CD4-positive, alpha-beta T cell (primary cell): ENCODE data around the gene CWC27. TPM values are rescaled to one million over a fixed set of nuclear protein-coding genes. Genes with fewer than 3 reads are reported as not detected.

ENCODE experiments used
- ATAC-seq: fragments of 200-7000 bp; cut with Tn5 transposase; one replicate; pipeline ENCODE4 v1.10.0; 2022; ENCODE audit warnings: mild to moderate bottlenecking; ENCODE audit not compliant: poor library complexity
- CTCF ChIA-PET: fragments of 350-600 bp; sonication (Branson Sonifier 250); formaldehyde crosslinking; loops from one replicate; lab custom pipeline; 2021; ENCODE audit warnings: antibody characterized with exemption, inconsistent platforms; lab: Charles Lee
- POLR2A ChIA-PET: fragments of 350-600 bp; sonication (Branson Sonifier 250); formaldehyde crosslinking; loops from one replicate; lab custom pipeline; 2021; ENCODE audit warnings: antibody characterized with exemption, inconsistent platforms; lab: Charles Lee
- DNase-seq, 14 experiments: peaks; one replicate each; pipeline ENCODE4 v3.0.0-alpha.2; 2013 to 2020; ENCODE audit warnings: mixed read lengths in 2 of 14
- H3K27ac ChIP-seq, 2 donors: one replicate each; pipeline versions ENCODE4 v1.5.1 to v1.7.0; 2013; ENCODE audit warnings: low read length in 2 of 2, low read depth in 1 of 2, mild to moderate bottlenecking in 1 of 2
- H3K27me3 ChIP-seq, 2 experiments: 1 replicate in 1 of 2; 2 replicates in 1 of 2; pipeline versions ENCODE4 v1.6.1 to v1.7.0; 2013; ENCODE audit warnings: low read length in 2 of 2, control low read depth in 1 of 2, mild to moderate bottlenecking in 1 of 2, moderate library complexity in 1 of 2; ENCODE audit not compliant: insufficient read depth in 2 of 2, control insufficient read depth in 1 of 2
- H3K36me3 ChIP-seq: one replicate; pipeline ENCODE4 v1.6.1; 2013; ENCODE audit warnings: low read length, control low read depth; ENCODE audit not compliant: insufficient read depth
- H3K4me1 ChIP-seq: one replicate; pipeline ENCODE4 v1.6.1; 2013; ENCODE audit warnings: low read length, control low read depth; ENCODE audit not compliant: insufficient read depth
- H3K4me3 ChIP-seq: one replicate; pipeline ENCODE4 v1.5.1; 2013; ENCODE audit warnings: mild to moderate bottlenecking, low read length, moderate library complexity
- H3K9me3 ChIP-seq, 2 experiments: 1 replicate in 1 of 2; 2 replicates in 1 of 2; pipeline versions ENCODE4 v1.6.1 to v1.7.0; 2013; ENCODE audit warnings: low read length in 2 of 2, mild to moderate bottlenecking in 2 of 2, control low read depth in 1 of 2, moderate library complexity in 1 of 2; ENCODE audit not compliant: control insufficient read depth in 1 of 2, insufficient read depth in 1 of 2
- H3K27ac Mint-ChIP-seq: one replicate; pipeline ENCODE4 v1.8.0; 2020; ENCODE audit warnings: mixed read lengths
- H3K27me3 Mint-ChIP-seq: one replicate; pipeline ENCODE4 v1.8.0; 2021; ENCODE audit warnings: mixed read lengths
- H3K36me3 Mint-ChIP-seq: one replicate; pipeline ENCODE4 v1.8.0; 2021; ENCODE audit warnings: low read depth, mixed read lengths
- H3K4me1 Mint-ChIP-seq: one replicate; pipeline ENCODE4 v1.8.0; 2021; ENCODE audit warnings: low read depth, mixed read lengths
- H3K4me3 Mint-ChIP-seq: one replicate; pipeline ENCODE4 v1.8.0; 2020; ENCODE audit warnings: mild to moderate bottlenecking, mixed read lengths
- H3K9me3 Mint-ChIP-seq: one replicate; pipeline ENCODE4 v1.8.0; 2020; ENCODE audit warnings: mixed read lengths
- CTCF ChIP-seq: fragments of 200-600 bp; IDR thresholded peaks from one replicate; pipeline ENCODE4 v1.8.0; 2022; ENCODE audit warnings: antibody characterized with exemption, mild to moderate bottlenecking
- intact Hi-C, 2 experiments: fragments of 100-400 bp; cut with DNase I in 1 of 2; cut with micrococcal nuclease in 1 of 2; formaldehyde crosslinking; loops; one replicate each; pipeline versions ENCODE4 v1.15.1 to v1.9.0; 2023 to 2025; cut with DNase I, micrococcal nuclease
- total RNA-seq, 174 experiments: library from RNA in 2 of 174; stranded (reverse) in 2 of 174; gene quantifications; one replicate each; pipeline ENCODE4 v1.2.3 and lab custom pipeline; 2021 to 2026

Gene CWC27
- total RNA-seq, 2 experiments from 2014 or later = 14.2 to 14.5 TPM

- intact Hi-C loops = no loop called here
These were observed 96.9 kb downstream of the CWC27 start for GRCh38 chr5:64865662-64866061.

DNA sequence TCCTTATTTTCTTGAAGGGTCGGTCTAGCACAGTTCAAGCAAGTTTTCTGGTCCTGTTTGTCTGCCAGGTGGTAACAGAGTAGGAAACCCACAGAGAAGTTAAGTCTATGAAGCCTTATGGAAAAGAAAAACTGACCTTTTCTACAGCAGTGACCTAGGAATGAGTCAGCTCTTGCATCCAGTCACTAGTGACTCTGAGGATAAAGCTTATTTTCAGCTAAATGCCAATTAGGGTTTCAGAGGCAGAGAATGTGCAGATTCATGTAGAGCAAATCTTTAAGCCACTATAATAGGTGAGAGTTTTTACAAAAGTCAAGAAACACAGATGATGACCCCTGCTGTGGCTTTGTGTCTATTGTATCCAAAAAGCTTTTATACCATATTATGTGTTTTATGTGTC lies 100.7 kb downstream of the CWC27 start:
- Histone ChIP-seq H3K9me3 (no peaks in the 10 kb centered on the region), H3K27me3 (no peaks in the 10 kb centered on the region), H3K27ac (no peak overlapping the region), H3K4me3 (no peak overlapping the region), H3K4me1 (no peaks in the 10 kb centered on the region), H3K36me3 (no peaks in the 10 kb centered on the region)
- no peak for TF ChIP-seq CTCF
- intact Hi-C loops = no loop called here
- H3K27me3 Mint-ChIP-seq = no peaks in the 10 kb centered on the region
- no peaks in the 10 kb centered on the region for H3K9me3 Mint-ChIP-seq
- H3K4me3 Mint-ChIP-seq = no peak overlapping the region
- H3K36me3 Mint-ChIP-seq = peaks cover 6% of the 10 kb centered on the region
- H3K27ac Mint-ChIP-seq = no peak overlapping the region
- POLR2A ChIA-PET = no interaction called here
- CTCF ChIA-PET = no interaction called here
- no peak for DNase-seq
- no peak for ATAC-seq
- H3K4me1 Mint-ChIP-seq = no peaks in the 10 kb centered on the region

More at GRCh38 chr5:64865662-64866061, 96.9 kb downstream of the CWC27 start:
- Mint-ChIP-seq H3K27me3 (no peaks in the 10 kb centered on the region), H3K27ac (no peak overlapping the region), H3K4me3 (no peak overlapping the region), H3K36me3 (peaks cover 10% of the 10 kb centered on the region), H3K9me3 (no peaks in the 10 kb centered on the region), H3K4me1 (no peaks in the 10 kb centered on the region)
- H3K36me3 ChIP-seq = no peaks in the 10 kb centered on the region
- DNase-seq (no peak), ATAC-seq (no peak)
- H3K27ac ChIP-seq = no peak overlapping the region
- no peak overlapping the region for H3K4me3 ChIP-seq
- no peak for TF ChIP-seq CTCF
- H3K9me3 ChIP-seq = no peaks in the 10 kb centered on the region
- POLR2A ChIA-PET = no interaction called here
- H3K27me3 ChIP-seq = no peaks in the 10 kb centered on the region
- CTCF ChIA-PET = no interaction called here
- H3K4me1 ChIP-seq = no peaks in the 10 kb centered on the region

DNA sequence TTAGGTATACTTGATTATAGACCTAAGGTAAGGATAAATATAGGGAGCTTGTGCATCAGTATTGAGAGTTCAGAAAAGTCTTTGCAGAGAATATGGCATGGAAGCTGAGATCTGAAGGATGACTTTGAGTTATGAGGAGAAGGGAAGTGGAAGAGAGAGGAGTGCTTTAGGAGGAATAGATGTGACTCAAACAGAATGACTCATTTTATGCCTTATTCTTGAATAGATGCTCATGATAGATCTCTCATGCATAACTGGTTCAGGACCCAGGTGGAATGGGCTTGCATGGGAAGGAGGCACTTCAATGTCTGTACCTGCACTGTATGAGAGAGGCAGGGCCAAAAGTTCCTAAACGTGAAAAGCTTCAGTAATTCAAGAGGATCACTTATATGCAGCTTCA lies 103.3 kb downstream of the CWC27 start:
- TF ChIP-seq CTCF = no peak
- Mint-ChIP-seq H3K9me3 (no peaks in the 10 kb centered on the region), H3K27ac (no peak overlapping the region), H3K36me3 (peaks cover 12% of the 10 kb centered on the region), H3K4me3 (no peak overlapping the region), H3K4me1 (no peaks in the 10 kb centered on the region), H3K27me3 (no peaks in the 10 kb centered on the region)
- Histone ChIP-seq H3K9me3 (no peaks in the 10 kb centered on the region), H3K27ac (no peak overlapping the region), H3K27me3 (no peaks in the 10 kb centered on the region), H3K4me1 (no peaks in the 10 kb centered on the region), H3K4me3 (no peak overlapping the region), H3K36me3 (no peaks in the 10 kb centered on the region)
- no peak for ATAC-seq
- POLR2A ChIA-PET = no interaction called here
- intact Hi-C loops = no loop called here
- no peak for DNase-seq
- CTCF ChIA-PET = no interaction called here
